Osteoblast (primary cell): Measurements from ENCODE around the gene TXNIP. TPM values are rescaled to one million over a fixed set of nuclear protein-coding genes. Genes with fewer than 3 reads are reported as not detected.

Source experiments
- DNase-seq: peaks from one replicate; pipeline ENCODE4 v3.0.0; 2011; ENCODE audit warnings: low spot score, mixed read lengths; ENCODE audit not compliant: insufficient read length; ENCODE audit errors: missing footprints
- H2AFZ ChIP-seq: 2 replicates; pipeline ENCODE4 v1.6.0; 2011; ENCODE audit warnings: mild to moderate bottlenecking, low read length
- H3K27ac ChIP-seq: 2 replicates; pipeline ENCODE4 v1.5.1; 2011; ENCODE audit warnings: mild to moderate bottlenecking, low read depth, low read length, moderate library complexity
- H3K27me3 ChIP-seq: 2 replicates; pipeline ENCODE4 v1.6.0; 2012; ENCODE audit warnings: mild to moderate bottlenecking, control low read depth, inconsistent platforms, low read length, moderate library complexity; ENCODE audit not compliant: insufficient read depth
- H3K36me3 ChIP-seq: 2 replicates; pipeline ENCODE4 v1.5.1; 2011; ENCODE audit warnings: mild to moderate bottlenecking, low read length, control low read depth, moderate library complexity; ENCODE audit not compliant: insufficient read depth
- H3K4me1 ChIP-seq: 2 replicates; pipeline ENCODE4 v1.5.1; 2011; ENCODE audit warnings: mild to moderate bottlenecking, low read length, control low read depth, moderate library complexity; ENCODE audit not compliant: insufficient read depth
- H3K4me2 ChIP-seq: 2 replicates; pipeline ENCODE4 v1.6.0; 2011; ENCODE audit warnings: mild to moderate bottlenecking, low read length; ENCODE audit not compliant: insufficient read depth
- H3K4me3 ChIP-seq: fragments of 200-600 bp; sonication (generic); 3 replicates; pipeline ENCODE4 v1.5.1; 2012; ENCODE audit warnings: mild to moderate bottlenecking, low read length, inconsistent platforms; ENCODE audit not compliant: insufficient read depth
- H3K79me2 ChIP-seq: 2 replicates; pipeline ENCODE4 v1.6.0; 2012; ENCODE audit warnings: mild to moderate bottlenecking, low read length, control low read depth, inconsistent platforms; ENCODE audit not compliant: insufficient read depth
- H3K9me3 ChIP-seq: 2 replicates; pipeline ENCODE4 v1.5.1; 2011; ENCODE audit warnings: low read depth, low read length, control low read depth
- H4K20me1 ChIP-seq: 2 replicates; pipeline ENCODE4 v1.6.0; 2012; ENCODE audit warnings: mild to moderate bottlenecking, low read length, control low read depth; ENCODE audit not compliant: insufficient read depth
- total RNA-seq: library from RNA; depleted of rRNA; stranded (reverse); fragments of >200 nt; gene quantifications from 2 replicates; pipeline ENCODE4 v1.2.3, GENCODE V29; 2012
- TF ChIP-seq, protein P1 (sequence below): IDR thresholded peaks from 2 replicates; pipeline ENCODE4 v1.5.1; 2011; ENCODE audit warnings: mild to moderate bottlenecking, low read depth, low read length, moderate library complexity; ENCODE audit errors: extremely low read depth

TXNIP gene
- total RNA-seq, 1 donor, result 400 TPM

DNA sequence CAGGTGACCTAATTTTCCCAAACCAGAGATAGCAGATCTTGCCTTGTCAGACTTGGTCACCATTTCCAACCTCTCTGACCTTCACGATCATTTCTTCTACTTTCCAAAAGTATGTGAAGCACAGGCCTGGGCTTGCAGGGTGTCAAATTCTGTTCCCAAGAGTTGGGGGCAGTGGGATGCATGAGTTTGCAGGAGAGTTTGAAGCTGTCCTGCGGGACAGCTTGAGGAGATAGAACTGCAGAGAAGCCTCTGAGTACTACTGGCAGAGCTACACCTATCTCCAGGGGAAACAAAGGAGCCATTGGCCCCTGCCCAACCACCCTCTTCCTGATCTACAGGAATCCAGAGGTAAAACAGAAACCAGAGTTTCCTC, 11.3 kb downstream of the TXNIP start:
- H3K4me3 ChIP-seq, result no peak overlapping the region
- H3K36me3 ChIP-seq, result no peaks in the 10 kb centered on the region
- TF ChIP-seq, protein P1, sequence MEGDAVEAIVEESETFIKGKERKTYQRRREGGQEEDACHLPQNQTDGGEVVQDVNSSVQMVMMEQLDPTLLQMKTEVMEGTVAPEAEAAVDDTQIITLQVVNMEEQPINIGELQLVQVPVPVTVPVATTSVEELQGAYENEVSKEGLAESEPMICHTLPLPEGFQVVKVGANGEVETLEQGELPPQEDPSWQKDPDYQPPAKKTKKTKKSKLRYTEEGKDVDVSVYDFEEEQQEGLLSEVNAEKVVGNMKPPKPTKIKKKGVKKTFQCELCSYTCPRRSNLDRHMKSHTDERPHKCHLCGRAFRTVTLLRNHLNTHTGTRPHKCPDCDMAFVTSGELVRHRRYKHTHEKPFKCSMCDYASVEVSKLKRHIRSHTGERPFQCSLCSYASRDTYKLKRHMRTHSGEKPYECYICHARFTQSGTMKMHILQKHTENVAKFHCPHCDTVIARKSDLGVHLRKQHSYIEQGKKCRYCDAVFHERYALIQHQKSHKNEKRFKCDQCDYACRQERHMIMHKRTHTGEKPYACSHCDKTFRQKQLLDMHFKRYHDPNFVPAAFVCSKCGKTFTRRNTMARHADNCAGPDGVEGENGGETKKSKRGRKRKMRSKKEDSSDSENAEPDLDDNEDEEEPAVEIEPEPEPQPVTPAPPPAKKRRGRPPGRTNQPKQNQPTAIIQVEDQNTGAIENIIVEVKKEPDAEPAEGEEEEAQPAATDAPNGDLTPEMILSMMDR, result no peak
- H3K4me2 ChIP-seq, result peak overlapping the region; percentile 64
- H3K27ac ChIP-seq, result peak overlapping the region; percentile 56
- no peak for DNase-seq
- no peaks in the 10 kb centered on the region for H4K20me1 ChIP-seq
- H3K27me3 ChIP-seq, result no peaks in the 10 kb centered on the region
- H3K79me2 ChIP-seq, result no peaks in the 10 kb centered on the region
- no peaks in the 10 kb centered on the region for H3K9me3 ChIP-seq
- peaks cover 19% of the 10 kb centered on the region for H3K4me1 ChIP-seq
- H2AFZ ChIP-seq, result peak overlapping the region; percentile 53

DNA sequence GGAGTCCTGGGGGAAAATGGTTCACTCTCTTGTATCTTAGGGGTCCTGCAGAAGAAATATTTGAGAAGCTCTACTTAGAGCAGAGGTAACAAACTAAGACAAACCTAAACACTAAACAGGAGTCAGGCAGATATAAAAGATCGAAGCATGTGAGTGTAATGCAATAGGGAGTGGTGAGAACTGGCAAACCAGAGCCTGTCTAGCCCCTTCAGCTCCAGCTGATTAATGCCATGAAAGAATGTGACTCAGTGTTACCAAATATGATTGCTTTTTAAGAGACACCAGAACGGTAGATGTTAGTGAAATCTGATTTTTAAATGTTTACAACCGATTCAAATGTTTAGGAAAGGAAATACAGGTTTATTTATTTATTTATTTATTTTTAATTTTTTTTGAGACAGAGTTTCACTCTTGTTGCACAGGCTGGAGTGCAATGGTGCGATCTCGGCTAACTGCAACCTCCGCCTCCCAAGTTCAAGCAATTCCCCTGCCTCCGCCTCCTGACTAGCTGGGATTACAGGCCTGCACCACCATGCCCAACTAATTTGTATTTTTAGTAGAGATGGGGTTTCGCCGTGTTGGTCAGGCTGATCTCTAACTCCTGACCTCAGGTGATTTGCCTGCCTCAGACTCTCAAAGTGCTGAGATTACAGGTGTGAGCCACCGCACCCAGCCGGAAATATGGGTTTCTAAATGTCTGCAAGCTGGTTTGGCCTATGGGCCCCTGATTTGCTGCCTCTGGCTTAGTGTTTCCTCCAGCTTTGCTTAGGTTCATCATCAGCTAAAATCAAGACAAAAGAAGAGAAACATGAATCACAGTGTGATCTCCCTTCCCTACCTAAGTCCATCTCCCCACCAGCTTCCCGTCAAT, 12.2 kb downstream of the TXNIP start:
- Histone ChIP-seq H3K9me3 (no peaks in the 10 kb centered on the region), H4K20me1 (no peaks in the 10 kb centered on the region), H3K4me3 (no peak overlapping the region), H2AFZ (no peak overlapping the region), H3K79me2 (no peaks in the 10 kb centered on the region), H3K36me3 (no peaks in the 10 kb centered on the region), H3K27ac (no peak overlapping the region), H3K4me2 (no peak overlapping the region), H3K27me3 (no peaks in the 10 kb centered on the region), H3K4me1 (peaks cover 28% of the 10 kb centered on the region)
- DNase-seq, result no peak
- TF ChIP-seq, protein P1, result no peak

DNA sequence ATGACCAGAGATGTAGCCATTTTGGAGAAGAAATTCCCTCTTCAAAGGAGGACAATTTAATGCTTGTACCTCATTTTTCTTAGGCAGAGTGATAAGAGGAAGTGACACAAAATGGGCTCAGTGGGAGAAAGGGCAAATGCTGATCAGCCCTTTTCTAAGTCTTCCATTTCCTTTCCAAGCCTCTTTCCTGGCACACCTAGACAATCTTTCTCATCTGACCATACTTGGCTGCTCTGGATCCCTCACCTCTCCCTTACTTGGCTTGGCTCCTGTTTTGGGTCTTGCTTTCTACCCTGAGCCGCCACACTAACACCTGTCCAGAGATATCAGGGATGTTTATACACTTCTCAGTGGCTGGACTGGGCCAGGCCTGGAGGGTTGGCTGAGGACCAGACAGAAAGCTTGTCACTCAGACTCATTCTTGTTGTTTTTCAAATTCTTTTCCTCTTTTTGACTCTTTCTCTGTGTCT, 13.1 kb downstream of the TXNIP start:
- H2AFZ ChIP-seq, result no peak overlapping the region
- no peak for DNase-seq
- H3K4me1 ChIP-seq, result peaks cover 38% of the 10 kb centered on the region
- H3K79me2 ChIP-seq, result no peaks in the 10 kb centered on the region
- no peak overlapping the region for H3K4me2 ChIP-seq
- H3K4me3 ChIP-seq, result no peak overlapping the region
- H4K20me1 ChIP-seq, result no peaks in the 10 kb centered on the region
- no peaks in the 10 kb centered on the region for H3K36me3 ChIP-seq
- no peaks in the 10 kb centered on the region for H3K27me3 ChIP-seq
- TF ChIP-seq, protein P1, result no peak
- no peak overlapping the region for H3K27ac ChIP-seq
- no peaks in the 10 kb centered on the region for H3K9me3 ChIP-seq

DNA sequence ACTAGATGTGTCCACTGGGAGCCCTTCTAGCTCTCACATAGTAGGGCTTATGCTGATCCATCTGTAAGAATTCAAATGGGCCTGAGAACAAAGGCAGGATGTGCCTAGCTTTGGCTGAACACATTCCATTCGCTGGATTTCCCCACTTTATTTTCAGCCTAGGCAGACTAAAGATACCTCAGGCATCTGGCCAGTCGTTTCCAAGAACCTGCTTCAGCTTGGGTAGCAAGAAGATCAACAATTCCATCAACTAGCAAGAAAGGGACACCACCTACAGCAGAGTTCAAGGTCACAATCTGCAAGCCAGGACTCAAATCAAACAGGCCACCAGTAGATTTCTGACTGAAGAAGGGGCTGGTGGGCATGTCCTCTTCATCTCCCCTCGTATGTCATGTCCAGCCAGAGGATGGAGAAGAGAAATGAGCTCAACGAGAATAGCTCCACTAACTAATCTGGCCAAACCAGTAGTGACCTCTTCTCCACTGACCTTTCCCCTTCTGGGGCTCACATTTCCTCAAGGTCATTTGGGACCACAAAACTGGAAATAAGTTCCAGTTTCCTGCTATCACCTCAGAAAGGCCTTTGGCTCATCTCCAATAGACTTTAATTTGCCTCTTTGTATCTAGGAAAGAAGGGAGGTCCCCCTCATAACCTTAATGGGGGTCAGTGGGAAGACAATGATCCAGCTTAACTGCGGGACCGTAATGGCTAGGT, 14.2 kb downstream of the TXNIP start:
- H3K4me1 ChIP-seq, result peaks cover 48% of the 10 kb centered on the region
- H3K27me3 ChIP-seq, result no peaks in the 10 kb centered on the region
- TF ChIP-seq, protein P1, result no peak
- H3K27ac ChIP-seq, result no peak overlapping the region
- H3K36me3 ChIP-seq, result no peaks in the 10 kb centered on the region
- H3K79me2 ChIP-seq, result peaks cover 3% of the 10 kb centered on the region
- H4K20me1 ChIP-seq, result no peaks in the 10 kb centered on the region
- no peak overlapping the region for H3K4me2 ChIP-seq
- H3K4me3 ChIP-seq, result no peak overlapping the region
- no peaks in the 10 kb centered on the region for H3K9me3 ChIP-seq
- H2AFZ ChIP-seq, result no peak overlapping the region
- no peak for DNase-seq
